GM18870 (cell line): ENCODE data around the gene LTB.

Source experiments
- ATAC-seq: cut with Tn5 transposase; IDR thresholded peaks from one replicate; pipeline ENCODE4 v1.9.1; 2021; ENCODE audit warnings: moderate library complexity; ENCODE audit not compliant: unreplicated experiment

The LTB gene

DNA sequence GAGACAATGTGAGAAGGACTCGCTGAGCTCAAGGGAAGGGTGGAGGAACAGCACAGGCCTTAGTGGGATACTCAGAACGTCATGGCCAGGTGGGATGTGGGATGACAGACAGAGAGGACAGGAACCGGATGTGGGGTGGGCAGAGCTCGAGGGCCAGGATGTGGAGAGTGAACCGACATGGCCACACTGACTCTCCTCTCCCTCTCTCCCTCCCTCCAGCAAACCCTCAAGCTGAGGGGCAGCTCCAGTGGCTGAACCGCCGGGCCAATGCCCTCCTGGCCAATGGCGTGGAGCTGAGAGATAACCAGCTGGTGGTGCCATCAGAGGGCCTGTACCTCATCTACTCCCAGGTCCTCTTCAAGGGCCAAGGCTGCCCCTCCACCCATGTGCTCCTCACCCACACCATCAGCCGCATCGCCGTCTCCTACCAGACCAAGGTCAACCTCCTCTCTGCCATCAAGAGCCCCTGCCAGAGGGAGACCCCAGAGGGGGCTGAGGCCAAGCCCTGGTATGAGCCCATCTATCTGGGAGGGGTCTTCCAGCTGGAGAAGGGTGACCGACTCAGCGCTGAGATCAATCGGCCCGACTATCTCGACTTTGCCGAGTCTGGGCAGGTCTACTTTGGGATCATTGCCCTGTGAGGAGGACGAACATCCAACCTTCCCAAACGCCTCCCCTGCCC lies 5.2 kb downstream of the LTB start:
- no peak for ATAC-seq

DNA sequence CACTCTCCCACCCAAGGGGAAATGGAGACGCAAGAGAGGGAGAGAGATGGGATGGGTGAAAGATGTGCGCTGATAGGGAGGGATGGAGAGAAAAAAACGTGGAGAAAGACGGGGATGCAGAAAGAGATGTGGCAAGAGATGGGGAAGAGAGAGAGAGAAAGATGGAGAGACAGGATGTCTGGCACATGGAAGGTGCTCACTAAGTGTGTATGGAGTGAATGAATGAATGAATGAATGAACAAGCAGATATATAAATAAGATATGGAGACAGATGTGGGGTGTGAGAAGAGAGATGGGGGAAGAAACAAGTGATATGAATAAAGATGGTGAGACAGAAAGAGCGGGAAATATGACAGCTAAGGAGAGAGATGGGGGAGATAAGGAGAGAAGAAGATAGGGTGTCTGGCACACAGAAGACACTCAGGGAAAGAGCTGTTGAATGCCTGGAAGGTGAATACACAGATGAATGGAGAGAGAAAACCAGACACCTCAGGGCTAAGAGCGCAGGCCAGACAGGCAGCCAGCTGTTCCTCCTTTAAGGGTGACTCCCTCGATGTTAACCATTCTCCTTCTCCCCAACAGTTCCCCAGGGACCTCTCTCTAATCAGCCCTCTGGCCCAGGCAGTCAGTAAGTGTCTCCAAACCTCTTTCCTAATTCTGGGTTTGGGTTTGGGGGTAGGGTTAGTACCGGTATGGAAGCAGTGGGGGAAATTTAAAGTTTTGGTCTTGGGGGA lies 6.1 kb downstream of the LTB start:
- no peak for ATAC-seq

DNA sequence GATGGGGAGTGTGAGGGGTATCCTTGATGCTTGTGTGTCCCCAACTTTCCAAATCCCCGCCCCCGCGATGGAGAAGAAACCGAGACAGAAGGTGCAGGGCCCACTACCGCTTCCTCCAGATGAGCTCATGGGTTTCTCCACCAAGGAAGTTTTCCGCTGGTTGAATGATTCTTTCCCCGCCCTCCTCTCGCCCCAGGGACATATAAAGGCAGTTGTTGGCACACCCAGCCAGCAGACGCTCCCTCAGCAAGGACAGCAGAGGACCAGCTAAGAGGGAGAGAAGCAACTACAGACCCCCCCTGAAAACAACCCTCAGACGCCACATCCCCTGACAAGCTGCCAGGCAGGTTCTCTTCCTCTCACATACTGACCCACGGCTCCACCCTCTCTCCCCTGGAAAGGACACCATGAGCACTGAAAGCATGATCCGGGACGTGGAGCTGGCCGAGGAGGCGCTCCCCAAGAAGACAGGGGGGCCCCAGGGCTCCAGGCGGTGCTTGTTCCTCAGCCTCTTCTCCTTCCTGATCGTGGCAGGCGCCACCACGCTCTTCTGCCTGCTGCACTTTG lies 6.8 kb downstream of the LTB start, which contains the start of gene TNF:
Gene TNF (plus strand): TSS at position 231 of the 567 bp plus-strand sequence. CDS start 177 bp downstream, at position 408.
- no peak for ATAC-seq

DNA sequence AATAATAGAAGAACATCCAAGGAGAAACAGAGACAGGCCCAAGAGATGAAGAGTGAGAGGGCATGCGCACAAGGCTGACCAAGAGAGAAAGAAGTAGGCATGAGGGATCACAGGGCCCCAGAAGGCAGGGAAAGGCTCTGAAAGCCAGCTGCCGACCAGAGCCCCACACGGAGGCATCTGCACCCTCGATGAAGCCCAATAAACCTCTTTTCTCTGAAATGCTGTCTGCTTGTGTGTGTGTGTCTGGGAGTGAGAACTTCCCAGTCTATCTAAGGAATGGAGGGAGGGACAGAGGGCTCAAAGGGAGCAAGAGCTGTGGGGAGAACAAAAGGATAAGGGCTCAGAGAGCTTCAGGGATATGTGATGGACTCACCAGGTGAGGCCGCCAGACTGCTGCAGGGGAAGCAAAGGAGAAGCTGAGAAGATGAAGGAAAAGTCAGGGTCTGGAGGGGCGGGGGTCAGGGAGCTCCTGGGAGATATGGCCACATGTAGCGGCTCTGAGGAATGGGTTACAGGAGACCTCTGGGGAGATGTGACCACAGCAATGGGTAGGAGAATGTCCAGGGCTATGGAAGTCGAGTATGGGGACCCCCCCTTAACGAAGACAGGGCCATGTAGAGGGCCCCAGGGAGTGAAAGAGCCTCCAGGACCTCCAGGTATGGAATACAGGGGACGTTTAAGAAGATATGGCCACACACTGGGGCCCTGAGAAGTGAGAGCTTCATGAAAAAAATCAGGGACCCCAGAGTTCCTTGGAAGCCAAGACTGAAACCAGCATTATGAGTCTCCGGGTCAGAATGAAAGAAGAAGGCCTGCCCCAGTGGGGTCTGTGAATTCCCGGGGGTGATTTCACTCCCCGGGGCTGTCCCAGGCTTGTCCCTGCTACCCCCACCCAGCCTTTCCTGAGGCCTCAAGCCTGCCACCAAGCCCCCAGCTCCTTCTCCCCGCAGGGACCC lies 7.8 kb downstream of the LTB start:
- no peak for ATAC-seq

DNA sequence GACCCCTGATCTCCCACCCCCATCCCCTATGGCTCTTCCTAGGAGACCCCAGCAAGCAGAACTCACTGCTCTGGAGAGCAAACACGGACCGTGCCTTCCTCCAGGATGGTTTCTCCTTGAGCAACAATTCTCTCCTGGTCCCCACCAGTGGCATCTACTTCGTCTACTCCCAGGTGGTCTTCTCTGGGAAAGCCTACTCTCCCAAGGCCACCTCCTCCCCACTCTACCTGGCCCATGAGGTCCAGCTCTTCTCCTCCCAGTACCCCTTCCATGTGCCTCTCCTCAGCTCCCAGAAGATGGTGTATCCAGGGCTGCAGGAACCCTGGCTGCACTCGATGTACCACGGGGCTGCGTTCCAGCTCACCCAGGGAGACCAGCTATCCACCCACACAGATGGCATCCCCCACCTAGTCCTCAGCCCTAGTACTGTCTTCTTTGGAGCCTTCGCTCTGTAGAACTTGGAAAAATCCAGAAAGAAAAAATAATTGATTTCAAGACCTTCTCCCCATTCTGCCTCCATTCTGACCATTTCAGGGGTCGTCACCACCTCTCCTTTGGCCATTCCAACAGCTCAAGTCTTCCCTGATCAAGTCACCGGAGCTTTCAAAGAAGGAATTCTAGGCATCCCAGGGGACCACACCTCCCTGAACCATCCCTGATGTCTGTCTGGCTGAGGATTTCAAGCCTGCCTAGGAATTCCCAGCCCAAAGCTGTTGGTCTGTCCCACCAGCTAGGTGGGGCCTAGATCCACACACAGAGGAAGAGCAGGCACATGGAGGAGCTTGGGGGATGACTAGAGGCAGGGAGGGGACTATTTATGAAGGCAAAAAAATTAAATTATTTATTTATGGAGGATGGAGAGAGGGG lies 8.8 kb downstream of the LTB start:
- no peak for ATAC-seq

DNA sequence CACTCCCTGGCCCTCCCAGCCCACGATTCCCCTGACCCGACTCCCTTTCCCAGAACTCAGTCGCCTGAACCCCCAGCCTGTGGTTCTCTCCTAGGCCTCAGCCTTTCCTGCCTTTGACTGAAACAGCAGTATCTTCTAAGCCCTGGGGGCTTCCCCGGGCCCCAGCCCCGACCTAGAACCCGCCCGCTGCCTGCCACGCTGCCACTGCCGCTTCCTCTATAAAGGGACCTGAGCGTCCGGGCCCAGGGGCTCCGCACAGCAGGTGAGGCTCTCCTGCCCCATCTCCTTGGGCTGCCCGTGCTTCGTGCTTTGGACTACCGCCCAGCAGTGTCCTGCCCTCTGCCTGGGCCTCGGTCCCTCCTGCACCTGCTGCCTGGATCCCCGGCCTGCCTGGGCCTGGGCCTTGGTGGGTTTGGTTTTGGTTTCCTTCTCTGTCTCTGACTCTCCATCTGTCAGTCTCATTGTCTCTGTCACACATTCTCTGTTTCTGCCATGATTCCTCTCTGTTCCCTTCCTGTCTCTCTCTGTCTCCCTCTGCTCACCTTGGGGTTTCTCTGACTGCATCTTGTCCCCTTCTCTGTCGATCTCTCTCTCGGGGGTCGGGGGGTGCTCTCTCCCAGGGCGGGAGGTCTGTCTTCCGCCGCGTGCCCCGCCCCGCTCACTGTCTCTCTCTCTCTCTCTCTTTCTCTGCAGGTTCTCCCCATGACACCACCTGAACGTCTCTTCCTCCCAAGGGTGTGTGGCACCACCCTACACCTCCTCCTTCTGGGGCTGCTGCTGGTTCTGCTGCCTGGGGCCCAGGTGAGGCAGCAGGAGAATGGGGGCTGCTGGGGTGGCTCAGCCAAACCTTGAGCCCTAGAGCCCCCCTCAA lies 9.9 kb downstream of the LTB start, which contains the start of gene LTA:
Gene LTA (plus strand): TSS at position 249 of the 871 bp plus-strand sequence. CDS start 454 bp downstream, at position 703.
- peak; percentile 40 for ATAC-seq

DNA sequence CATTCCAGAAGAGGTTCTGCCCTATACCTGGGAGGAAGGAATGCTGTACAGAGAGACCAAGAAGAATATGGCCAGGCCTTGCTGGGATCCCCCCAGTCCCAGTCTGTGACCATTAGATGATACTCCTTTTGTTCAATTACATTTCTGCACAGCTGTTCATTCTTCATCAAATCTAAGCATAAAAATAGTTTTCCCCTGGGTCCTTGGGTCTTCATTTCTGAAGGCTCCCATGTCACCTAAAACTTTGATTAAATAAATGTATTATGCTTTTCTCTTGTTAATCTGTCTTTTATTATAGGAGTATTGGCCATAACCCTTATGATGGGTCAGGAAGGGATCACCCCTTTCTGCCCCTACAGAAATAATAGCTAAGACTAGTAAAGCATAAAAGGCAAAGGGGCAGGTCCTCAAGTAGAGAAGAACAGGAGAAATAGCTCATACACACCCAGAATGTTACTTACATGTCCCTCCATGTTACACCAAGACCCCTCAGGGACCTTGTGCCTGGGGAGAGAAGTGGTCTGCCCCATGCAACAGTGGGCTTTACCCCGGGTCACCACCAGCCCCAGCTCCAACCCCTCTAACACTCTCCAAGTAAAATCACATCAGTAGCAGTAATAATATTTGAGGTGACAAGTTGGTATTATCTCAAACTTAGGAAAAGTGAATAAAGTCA lies 12.2 kb downstream of the LTB start:
- no peak for ATAC-seq

DNA sequence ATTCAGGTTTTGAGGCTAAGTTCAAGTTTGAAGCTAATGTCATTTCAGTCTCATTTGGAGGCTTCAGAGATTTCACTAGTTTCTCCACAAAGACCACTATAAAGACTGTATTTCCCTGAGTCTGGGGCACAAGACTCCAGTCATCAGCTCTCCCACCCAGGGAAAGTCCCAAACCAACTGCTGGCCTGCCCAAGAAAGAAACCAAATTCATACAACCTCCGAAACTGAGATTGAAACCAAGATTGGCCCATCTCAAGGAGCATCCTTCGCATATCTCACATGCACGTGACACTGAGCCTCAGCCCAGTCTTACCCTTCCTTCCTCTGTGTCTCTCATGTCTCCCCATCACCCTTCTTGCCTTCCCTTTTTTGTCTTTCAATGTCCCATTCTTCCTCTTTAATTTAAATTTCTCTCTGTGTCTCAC lies 13.7 kb downstream of the LTB start:
- ATAC-seq, result peak; percentile 76

DNA sequence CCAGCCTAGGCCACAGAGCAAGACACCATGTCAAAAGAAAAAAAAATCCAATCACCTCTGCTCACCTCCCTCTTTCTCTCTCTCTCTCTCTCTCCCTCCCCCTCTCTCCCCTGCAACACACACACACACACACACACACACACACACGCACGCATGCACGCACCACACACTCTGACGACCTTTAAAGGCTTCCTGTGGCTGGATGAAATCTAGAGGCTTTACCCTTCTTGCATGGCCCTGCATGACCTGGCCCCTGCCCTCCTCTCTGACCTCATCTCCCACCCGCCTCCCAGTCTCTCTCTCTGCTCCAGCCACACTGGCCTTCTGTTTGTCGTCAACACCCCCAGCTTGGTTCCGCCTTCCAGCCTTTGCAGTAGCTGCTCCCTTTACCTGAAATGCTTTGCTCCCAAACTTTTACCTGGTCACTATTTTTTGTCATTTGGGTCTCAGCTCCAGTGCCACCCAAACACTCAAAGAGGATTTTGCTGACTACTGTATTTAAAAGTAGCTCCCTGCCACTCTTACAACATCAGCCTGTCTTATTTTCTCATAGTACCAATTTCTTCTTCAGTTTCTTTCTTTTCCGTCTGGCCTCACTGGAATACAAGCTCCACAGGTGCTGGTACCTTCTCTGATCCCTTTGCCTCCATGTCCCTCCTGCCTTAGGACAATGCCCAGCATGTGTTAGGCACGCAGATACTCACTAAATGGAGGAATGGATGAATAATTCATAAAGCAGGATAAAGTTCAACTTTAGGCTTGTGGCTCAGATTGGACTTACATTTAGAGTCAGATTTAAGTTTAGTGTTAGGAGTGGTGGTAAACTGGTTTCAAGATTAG lies 14.5 kb downstream of the LTB start:
- ATAC-seq, result no peak

DNA sequence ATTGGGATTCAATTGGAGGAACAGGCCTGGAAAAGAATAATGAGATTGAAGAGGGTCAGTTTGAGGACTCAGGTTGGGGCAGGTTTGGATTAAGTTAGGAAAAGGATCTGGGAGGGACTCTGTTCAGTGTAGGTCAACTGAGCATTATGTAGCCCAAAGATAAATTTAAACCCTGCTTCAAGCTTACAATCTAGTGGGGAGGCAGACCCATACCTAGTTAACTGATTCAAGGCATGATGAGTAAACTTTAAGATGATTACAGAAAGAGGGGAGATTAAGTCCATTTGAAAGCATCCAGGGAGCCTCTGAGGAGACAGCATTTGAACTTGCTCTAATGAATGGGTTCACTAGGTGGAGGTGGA lies 21.5 kb downstream of the LTB start:
- ATAC-seq, result no peak

DNA sequence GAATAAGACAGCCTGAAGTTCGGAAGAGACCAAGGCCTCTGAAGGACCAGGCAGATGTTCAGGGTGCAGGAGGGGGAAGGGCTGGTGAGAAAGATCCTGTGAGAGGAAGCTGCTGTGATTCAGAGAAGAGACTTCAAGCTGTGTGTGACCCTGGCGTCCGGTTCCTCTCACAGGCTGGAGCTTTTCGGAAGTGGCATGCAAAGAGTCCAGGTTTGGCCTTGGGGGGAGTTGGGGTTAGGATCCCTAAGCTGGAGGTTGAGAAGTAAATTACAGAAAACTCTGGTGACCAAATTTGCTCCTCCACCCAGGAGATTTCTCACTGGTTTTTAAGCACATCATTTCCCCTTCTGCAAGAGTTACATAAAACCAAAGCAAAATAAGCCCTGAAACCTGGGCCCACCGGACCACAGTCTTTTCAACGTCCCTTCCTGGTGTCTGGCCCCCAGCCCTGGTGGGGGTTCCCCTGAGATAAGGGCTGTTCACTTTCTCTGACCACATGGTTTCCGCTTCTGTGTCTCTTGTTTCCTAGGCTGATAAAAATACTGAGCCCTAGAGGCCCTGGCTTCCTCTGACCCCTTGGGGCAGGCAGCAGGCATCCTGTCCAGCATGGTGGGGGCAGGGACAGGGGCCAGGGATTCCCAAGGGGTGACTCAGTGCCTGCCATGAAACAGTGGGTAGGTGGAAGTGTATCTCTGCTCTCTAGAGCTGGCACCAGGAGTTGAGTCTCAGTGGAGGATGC lies 22.1 kb downstream of the LTB start:
- ATAC-seq, result peak; percentile 61

DNA sequence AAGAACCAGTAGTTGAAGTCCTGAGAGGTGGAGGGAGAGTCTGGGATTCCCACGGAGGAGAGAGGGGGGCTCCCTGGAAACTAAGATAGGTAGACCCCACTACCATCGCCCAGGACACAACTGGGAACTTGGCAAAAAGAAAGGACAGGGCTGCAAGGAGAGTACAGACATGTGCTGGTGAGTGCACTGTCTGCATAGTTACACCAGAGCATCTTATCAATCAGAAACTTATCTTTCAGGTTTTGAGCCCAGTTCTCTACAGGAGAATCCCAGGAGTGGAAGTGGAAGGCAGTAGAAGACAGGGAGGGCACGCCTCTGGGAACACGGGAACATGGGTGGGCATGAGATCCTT lies 22.6 kb downstream of the LTB start:
- ATAC-seq, result no peak

DNA sequence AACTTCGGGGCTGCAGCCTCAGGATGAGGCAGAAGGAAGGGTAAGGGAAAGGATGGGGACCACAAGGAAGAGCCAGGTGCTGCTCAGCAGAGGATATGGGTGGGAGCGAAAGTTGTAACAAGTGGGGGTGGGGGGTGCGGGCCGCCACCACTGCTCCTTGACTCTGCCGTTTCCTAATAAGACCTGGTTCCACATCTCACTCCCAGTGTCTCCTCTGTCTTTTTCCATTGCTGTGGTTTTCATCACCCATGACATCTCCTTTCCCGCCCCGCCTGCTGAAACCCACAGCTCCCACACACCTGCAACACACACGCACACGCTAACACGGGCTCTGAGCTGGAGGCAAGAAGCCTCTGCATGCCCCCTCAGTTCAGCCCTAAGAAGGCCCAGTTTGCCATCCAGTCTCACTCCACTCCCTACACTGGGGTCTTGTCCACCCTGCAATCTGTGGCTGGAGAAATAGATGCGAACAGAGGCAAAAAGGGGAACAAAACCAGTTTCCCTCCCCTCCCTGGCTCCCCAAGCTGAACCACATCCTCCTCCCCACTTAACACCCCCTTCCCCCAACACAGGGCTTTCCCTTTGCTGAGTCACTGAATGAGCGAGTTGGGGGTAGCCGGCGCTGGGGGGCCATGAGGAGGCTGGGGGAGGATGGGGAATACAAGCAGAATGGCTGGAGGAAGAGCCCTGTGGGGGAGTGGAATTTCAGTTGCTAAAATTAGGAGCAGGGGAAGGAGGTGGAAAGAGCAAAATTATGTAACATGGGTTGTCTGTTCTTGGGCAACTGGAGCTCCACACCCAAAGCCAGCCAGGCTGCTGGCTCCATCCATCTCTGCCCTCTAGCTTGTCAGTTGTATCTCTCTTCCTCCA lies 23.4 kb downstream of the LTB start:
- no peak for ATAC-seq

DNA sequence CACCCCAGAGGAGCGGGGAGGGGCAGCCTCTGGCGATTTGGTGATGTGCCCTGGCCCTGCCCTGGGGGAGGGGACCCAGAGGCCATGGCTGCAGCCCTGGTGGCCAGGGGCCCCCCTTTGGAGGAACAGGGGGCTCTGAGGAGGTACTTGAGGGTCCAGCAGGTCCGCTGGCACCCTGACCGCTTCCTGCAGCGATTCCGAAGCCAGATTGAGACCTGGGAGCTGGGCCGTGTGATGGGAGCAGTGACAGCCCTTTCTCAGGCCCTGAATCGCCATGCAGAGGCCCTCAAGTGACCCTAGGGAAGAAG lies 24.0 kb downstream of the LTB start:
- no peak for ATAC-seq

DNA sequence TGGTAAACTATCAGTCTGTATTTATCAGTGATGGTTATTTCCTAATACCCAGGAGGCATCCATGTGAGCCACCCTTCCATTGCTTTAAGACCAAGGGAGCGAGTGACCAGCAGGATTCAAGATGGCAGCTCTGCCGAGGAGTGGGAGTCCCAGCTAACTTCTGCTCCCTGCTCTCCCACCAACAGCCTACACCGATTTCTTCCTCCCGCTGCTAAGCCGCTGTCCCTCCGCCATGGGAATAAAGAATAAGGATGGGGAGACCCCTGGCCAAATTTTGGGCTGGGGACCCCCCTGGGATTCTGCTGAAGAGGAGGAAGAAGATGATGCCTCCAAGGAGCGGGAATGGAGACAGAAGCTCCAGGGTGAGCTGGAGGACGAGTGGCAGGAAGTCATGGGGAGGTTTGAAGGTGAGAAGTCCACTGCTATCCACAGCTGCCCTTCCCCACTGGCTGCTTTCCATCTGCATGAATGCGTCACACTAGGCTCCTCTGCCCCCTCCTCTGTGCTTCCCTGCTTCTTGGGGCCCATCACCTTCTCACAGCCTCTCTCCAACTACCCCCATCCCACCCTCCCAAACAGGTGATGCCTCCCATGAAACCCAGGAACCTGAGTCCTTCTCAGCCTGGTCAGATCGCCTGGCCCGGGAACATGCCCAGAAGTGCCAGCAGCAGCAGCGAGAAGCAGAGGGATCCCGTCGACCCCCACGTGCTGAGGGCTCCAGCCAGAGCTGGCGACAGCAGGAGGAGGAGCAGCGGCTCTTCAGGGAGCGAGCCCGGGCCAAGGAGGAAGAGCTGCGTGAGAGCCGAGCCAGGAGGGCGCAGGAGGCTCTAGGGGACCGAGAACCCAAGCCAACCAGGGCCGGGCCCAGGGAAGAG lies 24.5 kb downstream of the LTB start:
- no peak for ATAC-seq
